HG03469 (cell line): ENCODE results near the gene SPN.
"Not testable (repeated sequence)": the region's sequence is repeated elsewhere in the genome, so short reads cannot be mapped to it uniquely, and the experiment has no call there.

Source experiments
- ATAC-seq: cut with Tn5 transposase; IDR thresholded peaks from one replicate; pipeline ENCODE4 v1.9.1; 2021; ENCODE audit warnings: mild to moderate bottlenecking, moderate library complexity, moderate number of reproducible peaks; ENCODE audit not compliant: unreplicated experiment

Gene SPN

GRCh38 chr16:29644973-29645693 is 17.9 kb upstream of the SPN start:
- ATAC-seq, result no peak

DNA sequence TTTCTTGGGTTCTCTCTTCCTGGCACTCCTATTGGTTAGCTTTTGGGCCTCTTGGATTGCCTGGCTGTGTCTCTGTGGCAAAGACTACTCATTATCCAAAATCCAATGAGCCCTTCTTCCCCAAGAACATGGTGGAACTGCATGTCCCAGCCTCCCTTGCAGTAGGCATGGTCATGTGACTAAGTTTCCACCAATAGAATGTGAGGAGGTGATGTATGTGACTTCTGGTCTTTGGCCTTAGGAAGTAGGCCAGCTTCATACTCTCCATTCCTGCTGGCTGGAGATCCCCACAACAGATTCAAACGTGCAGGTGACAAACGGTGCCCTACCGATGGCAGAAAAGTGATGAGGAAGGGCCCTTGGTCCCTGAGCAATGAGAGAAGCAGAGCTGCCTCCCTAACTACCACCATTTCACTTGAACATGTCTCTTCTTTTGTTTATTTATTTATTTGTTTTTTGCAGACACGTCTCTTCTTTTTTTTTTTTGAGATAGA is 17.3 kb upstream of the SPN start:
- no peak for ATAC-seq

DNA sequence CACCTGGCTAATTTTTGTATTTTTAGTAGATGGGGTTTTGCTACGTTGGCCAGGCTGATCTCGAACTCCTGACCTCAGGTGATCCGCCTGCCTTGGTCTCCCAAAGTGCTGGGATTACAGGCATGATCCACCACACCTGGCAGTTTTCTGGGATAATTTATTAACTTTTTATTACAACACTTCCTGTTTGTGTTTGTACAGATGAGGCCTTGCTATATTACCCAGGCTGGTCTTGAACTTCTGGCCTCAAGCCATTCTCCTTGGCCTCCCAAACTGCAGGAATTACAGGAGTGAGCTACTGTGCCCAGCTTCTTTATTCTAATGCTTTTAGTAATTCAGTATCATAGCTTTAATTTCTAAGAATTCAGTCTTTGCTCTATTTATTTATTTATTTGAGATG is 16.1 kb upstream of the SPN start:
- no peak for ATAC-seq

- ATAC-seq, result no peak
Measured at GRCh38 chr16:29649588-29650494, 13.2 kb upstream of the SPN start.

DNA sequence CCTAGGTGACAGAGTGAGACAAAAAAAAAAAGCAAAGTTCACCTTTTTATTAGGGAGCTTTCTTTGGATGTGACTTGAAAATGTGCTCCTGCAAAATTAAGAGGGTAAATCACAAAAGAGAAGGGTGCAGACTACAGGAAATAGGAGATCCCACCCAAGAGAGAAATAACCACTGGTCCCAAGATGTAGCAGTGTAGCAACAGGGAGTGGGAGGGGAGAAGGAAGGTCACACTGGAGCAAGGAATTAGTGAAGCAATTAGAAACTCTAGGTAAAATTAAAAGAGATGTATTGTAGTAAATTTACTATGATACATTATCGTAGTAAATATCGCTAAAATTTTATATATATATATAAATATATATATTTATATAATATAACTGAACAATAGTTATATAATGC is 12.3 kb upstream of the SPN start:
- no peak for ATAC-seq

- no peak for ATAC-seq
Measured at GRCh38 chr16:29651774-29652349, 11.2 kb upstream of the SPN start.

DNA sequence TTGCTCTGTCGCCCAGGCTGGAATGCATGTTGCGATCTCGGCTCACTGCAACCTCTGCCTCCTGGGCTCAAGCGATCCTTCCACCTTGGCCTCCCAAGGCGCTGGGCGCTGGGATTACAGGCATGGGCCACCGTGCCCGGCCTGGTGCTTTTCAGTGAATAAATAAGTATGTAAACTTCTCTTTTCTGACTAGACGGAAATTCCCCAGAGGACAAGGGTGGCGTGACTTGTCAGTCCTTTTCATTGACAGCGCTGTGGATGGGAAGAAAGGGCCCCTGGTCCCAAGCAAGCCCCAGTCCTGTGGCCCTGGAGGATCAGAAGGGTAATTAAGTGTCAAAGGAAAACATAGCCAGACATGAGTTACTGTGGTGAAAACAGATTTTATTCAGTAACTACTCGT is 9.6 kb upstream of the SPN start:
- no peak for ATAC-seq

DNA sequence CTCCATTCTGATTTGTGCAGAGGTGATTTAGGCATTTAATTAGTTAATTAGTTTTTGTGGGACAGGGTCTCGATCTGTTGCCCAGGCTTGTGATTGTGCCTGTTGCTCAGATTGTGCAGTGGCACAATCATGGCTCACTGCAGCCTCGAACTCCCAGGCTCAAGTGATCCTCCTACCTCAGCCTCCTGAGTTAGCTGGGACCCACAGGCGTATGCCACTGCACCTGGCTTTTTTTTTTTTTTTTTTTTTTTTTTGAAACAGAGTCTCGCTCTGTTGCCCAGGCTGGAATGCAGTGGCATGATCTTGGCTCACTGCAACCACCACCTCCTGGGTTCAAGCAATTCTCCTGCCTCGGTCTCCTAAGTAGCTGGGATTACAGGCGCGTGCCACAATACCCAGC is 9.2 kb upstream of the SPN start:
- not testable (repeated sequence) for ATAC-seq

- no peak for ATAC-seq
Measured at GRCh38 chr16:29656688-29657523, 6.1 kb upstream of the SPN start.

- no peak for ATAC-seq
Measured at GRCh38 chr16:29658705-29659104, 4.3 kb upstream of the SPN start.

GRCh38 chr16:29662000-29662728 is 883 bp upstream of the SPN start:
- ATAC-seq, result no peak

DNA sequence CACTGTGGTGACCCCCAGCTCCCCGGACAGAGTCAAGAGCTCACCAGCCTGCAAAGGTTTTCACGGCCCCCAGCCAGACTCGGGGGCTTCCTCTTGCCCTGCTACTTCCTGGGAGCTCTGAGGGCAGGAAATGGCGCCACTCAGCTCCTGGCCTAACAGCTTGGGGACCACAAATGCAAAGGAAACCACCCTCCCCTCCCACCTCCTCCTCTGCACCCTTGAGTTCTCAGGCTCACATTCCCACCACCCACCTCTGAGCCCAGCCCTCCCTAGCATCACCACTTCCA is 375 bp upstream of the SPN start:
- no peak for ATAC-seq

- no peak for ATAC-seq
Measured at GRCh38 chr16:29663807-29664090, 702 bp downstream of the SPN start.

DNA sequence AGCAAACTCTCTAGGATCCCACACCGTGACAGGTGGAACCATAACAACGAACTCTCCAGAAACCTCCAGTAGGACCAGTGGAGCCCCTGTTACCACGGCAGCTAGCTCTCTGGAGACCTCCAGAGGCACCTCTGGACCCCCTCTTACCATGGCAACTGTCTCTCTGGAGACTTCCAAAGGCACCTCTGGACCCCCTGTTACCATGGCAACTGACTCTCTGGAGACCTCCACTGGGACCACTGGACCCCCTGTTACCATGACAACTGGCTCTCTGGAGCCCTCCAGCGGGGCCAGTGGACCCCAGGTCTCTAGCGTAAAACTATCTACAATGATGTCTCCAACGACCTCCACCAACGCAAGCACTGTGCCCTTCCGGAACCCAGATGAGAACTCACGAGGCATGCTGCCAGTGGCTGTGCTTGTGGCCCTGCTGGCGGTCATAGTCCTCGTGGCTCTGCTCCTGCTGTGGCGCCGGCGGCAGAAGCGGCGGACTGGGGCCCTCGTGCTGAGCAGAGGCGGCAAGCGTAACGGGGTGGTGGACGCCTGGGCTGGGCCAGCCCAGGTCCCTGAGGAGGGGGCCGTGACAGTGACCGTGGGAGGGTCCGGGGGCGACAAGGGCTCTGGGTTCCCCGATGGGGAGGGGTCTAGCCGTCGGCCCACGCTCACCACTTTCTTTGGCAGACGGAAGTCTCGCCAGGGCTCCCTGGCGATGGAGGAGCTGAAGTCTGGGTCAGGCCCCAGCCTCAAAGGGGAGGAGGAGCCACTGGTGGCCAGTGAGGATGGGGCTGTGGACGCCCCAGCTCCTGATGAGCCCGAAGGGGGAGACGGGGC is 1.3 kb downstream of the SPN start:
- ATAC-seq, result no peak

GRCh38 chr16:29665294-29666077 is 2.4 kb downstream of the SPN start:
- ATAC-seq, result no peak

DNA sequence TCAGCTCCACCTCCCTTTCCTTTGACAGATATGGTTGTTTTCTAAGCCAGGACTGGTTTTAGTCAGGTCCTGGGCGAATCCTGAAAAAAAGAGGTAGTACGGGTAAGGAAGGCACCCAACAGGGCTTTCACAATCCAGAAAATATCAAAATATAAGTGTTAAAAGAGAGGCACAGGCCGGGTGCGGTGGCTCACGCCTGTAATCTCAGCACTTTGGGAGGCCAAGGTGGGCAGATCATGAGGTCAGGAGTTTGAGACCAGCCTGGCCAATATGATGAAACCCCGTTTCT is 4.2 kb downstream of the SPN start:
- ATAC-seq, result not testable (repeated sequence)

DNA sequence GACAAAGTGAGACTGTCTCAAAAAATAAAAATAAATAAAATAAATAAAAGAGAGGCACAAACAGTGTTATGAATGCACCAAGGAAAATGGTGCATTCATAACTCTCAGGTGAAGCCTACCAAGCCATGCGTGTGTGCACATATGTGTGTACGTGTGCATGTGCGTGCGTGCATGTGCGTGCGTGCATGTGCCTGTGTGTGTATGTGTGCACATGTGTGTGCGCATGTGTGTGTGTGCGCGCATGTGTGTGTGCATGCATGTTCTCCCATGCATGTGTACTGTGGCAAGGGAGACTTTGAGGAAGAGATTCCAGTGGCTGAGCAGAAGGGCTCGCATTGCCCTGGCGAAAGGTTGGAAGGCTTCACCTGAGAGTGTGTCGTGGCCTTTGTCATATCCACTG is 4.7 kb downstream of the SPN start:
- ATAC-seq, result no peak

DNA sequence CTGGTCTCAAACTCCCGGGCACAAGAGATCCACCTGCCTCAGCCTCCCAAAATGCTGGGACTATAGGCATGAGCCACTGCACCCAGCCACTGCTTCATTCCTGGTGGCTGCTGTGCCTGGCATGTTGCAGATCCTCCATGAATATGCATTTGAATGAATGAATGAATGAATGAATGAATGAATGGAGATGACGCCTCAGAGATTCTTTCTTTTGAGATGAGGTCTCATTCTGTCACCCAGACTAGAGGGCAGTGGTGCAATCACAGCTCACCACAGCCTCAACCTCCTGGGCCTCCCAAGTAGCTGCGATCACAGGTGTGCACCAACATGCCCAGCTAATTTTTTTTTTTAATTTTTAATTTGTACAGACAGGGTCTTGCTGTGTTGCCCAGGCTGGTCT is 5.2 kb downstream of the SPN start:
- no peak for ATAC-seq

- no peak for ATAC-seq
Measured at GRCh38 chr16:29673501-29673900, 10.5 kb downstream of the SPN start.
